IPS-15b (cell line): ENCODE data around the gene KRTAP23-1.

Experiments
- H3K27me3 ChIP-seq: one replicate; pipeline ENCODE4 v1.6.1; 2013; ENCODE audit warnings: low read length; ENCODE audit not compliant: control insufficient read depth, insufficient read depth
- H3K36me3 ChIP-seq: one replicate; pipeline ENCODE4 v1.6.1; 2013; ENCODE audit warnings: low read length; ENCODE audit not compliant: control insufficient read depth, insufficient read depth
- H3K4me1 ChIP-seq: one replicate; pipeline ENCODE4 v1.6.1; 2013; ENCODE audit warnings: mild to moderate bottlenecking, low read length; ENCODE audit not compliant: control insufficient read depth, insufficient read depth
- H3K4me3 ChIP-seq: one replicate; pipeline ENCODE4 v1.5.1; 2013; ENCODE audit warnings: low read depth, low read length
- H3K9ac ChIP-seq: one replicate; pipeline ENCODE4 v1.6.1; 2013; ENCODE audit warnings: low read depth, mild to moderate bottlenecking, low read length
- H3K9me3 ChIP-seq: one replicate; pipeline ENCODE4 v1.6.1; 2013; ENCODE audit warnings: mild to moderate bottlenecking, low read length; ENCODE audit not compliant: control insufficient read depth, insufficient read depth

Gene KRTAP23-1

GRCh38 chr21:30338717-30339116 is 9.7 kb downstream of the KRTAP23-1 start:
- Histone ChIP-seq H3K9me3 (no peaks in the 10 kb centered on the region), H3K36me3 (no peaks in the 10 kb centered on the region), H3K9ac (no peak overlapping the region), H3K4me1 (no peaks in the 10 kb centered on the region), H3K4me3 (no peak overlapping the region), H3K27me3 (no peaks in the 10 kb centered on the region)

- Histone ChIP-seq H3K4me3 (no peak overlapping the region), H3K4me1 (no peaks in the 10 kb centered on the region), H3K27me3 (no peaks in the 10 kb centered on the region), H3K36me3 (no peaks in the 10 kb centered on the region), H3K9me3 (no peaks in the 10 kb centered on the region), H3K9ac (no peak overlapping the region)
These were observed 10.6 kb downstream of the KRTAP23-1 start for GRCh38 chr21:30337772-30338171.

- Histone ChIP-seq H3K9ac (no peak within 1 kb of the TSS), H3K9me3 (no peaks in the 10 kb centered on the region), H3K36me3 (no peaks in the 10 kb centered on the region), H3K4me1 (no peaks in the 10 kb centered on the region), H3K27me3 (no peaks in the 10 kb centered on the region), H3K4me3 (no peak within 1 kb of the TSS)
These were observed 11.1 kb downstream of the KRTAP23-1 start, which contains the start of gene KRTAP27-1 for GRCh38 chr21:30337276-30337744. KRTAP27-1 (minus strand) TSS chr21:30337694; CDS start chr21:30337668, 26 bp downstream.

GRCh38 chr21:30336596-30336995 is 11.8 kb downstream of the KRTAP23-1 start:
- H3K4me3 ChIP-seq, result no peak overlapping the region
- no peaks in the 10 kb centered on the region for H3K27me3 ChIP-seq
- no peaks in the 10 kb centered on the region for H3K4me1 ChIP-seq
- no peaks in the 10 kb centered on the region for H3K36me3 ChIP-seq
- H3K9me3 ChIP-seq, result no peaks in the 10 kb centered on the region
- H3K9ac ChIP-seq, result no peak overlapping the region

GRCh38 chr21:30333736-30334135 is 14.7 kb downstream of the KRTAP23-1 start:
- no peaks in the 10 kb centered on the region for H3K9me3 ChIP-seq
- no peaks in the 10 kb centered on the region for H3K27me3 ChIP-seq
- no peak overlapping the region for H3K4me3 ChIP-seq
- H3K9ac ChIP-seq, result no peak overlapping the region
- no peaks in the 10 kb centered on the region for H3K36me3 ChIP-seq
- no peaks in the 10 kb centered on the region for H3K4me1 ChIP-seq

GRCh38 chr21:30332681-30333080 is 15.7 kb downstream of the KRTAP23-1 start:
- H3K27me3 ChIP-seq, result no peaks in the 10 kb centered on the region
- no peak overlapping the region for H3K4me3 ChIP-seq
- no peaks in the 10 kb centered on the region for H3K9me3 ChIP-seq
- no peak overlapping the region for H3K9ac ChIP-seq
- H3K36me3 ChIP-seq, result no peaks in the 10 kb centered on the region
- no peaks in the 10 kb centered on the region for H3K4me1 ChIP-seq

- Histone ChIP-seq H3K9ac (no peak overlapping the region), H3K4me3 (no peak overlapping the region)
These were observed 19.1 kb downstream of the KRTAP23-1 start for GRCh38 chr21:30329203-30329875.

GRCh38 chr21:30326390-30326789 is 22.0 kb downstream of the KRTAP23-1 start:
- no peak overlapping the region for H3K9ac ChIP-seq
- H3K9me3 ChIP-seq, result no peaks in the 10 kb centered on the region
- no peak overlapping the region for H3K4me3 ChIP-seq
- H3K27me3 ChIP-seq, result no peaks in the 10 kb centered on the region
- H3K36me3 ChIP-seq, result no peaks in the 10 kb centered on the region
- H3K4me1 ChIP-seq, result no peaks in the 10 kb centered on the region

More at GRCh38 chr21:30329203-30329875, 19.1 kb downstream of the KRTAP23-1 start:
- H3K4me1 ChIP-seq, result no peaks in the 10 kb centered on the region
- H3K27me3 ChIP-seq, result no peaks in the 10 kb centered on the region
- H3K36me3 ChIP-seq, result no peaks in the 10 kb centered on the region
- no peaks in the 10 kb centered on the region for H3K9me3 ChIP-seq

GRCh38 chr21:30320215-30320614 is 28.2 kb downstream of the KRTAP23-1 start, which contains the start of gene KRTAP26-1:
KRTAP26-1 (minus strand) TSS chr21:30320315; CDS start chr21:30320035, 280 bp downstream.
- no peaks in the 10 kb centered on the region for H3K9me3 ChIP-seq
- H3K36me3 ChIP-seq, result no peaks in the 10 kb centered on the region
- H3K27me3 ChIP-seq, result no peaks in the 10 kb centered on the region

GRCh38 chr21:30315701-30316100 is 32.7 kb downstream of the KRTAP23-1 start:
- Histone ChIP-seq H3K4me3 (no peak overlapping the region), H3K36me3 (no peaks in the 10 kb centered on the region), H3K9me3 (no peaks in the 10 kb centered on the region), H3K9ac (no peak overlapping the region), H3K4me1 (no peaks in the 10 kb centered on the region), H3K27me3 (no peaks in the 10 kb centered on the region)

More at GRCh38 chr21:30320215-30320614, 28.2 kb downstream of the KRTAP23-1 start, which contains the start of gene KRTAP26-1:
- Histone ChIP-seq H3K9ac (no peak within 1 kb of the TSS), H3K4me3 (no peak within 1 kb of the TSS), H3K4me1 (no peaks in the 10 kb centered on the region)

- Histone ChIP-seq H3K4me1 (no peaks in the 10 kb centered on the region), H3K4me3 (no peak overlapping the region), H3K9ac (no peak overlapping the region), H3K36me3 (no peaks in the 10 kb centered on the region), H3K27me3 (no peaks in the 10 kb centered on the region), H3K9me3 (no peaks in the 10 kb centered on the region)
These were observed 41.5 kb downstream of the KRTAP23-1 start for GRCh38 chr21:30306884-30307283.

- H3K4me3 ChIP-seq, result no peak overlapping the region
- H3K9me3 ChIP-seq, result no peaks in the 10 kb centered on the region
These were observed 43.3 kb downstream of the KRTAP23-1 start for GRCh38 chr21:30305136-30305535.

More at GRCh38 chr21:30305136-30305535, 43.3 kb downstream of the KRTAP23-1 start:
- no peak overlapping the region for H3K9ac ChIP-seq
- no peaks in the 10 kb centered on the region for H3K4me1 ChIP-seq
- no peaks in the 10 kb centered on the region for H3K36me3 ChIP-seq
- no peaks in the 10 kb centered on the region for H3K27me3 ChIP-seq
